GM12864 (cell line): ENCODE data around the gene COPS9.

Source experiments
- DNase-seq: peaks from one replicate; pipeline ENCODE4 v3.0.0-alpha.2; 2011; ENCODE audit warnings: low read depth
- H3K4me3 ChIP-seq: 2 replicates; pipeline ENCODE4 v1.5.1; 2011; ENCODE audit warnings: mild to moderate bottlenecking, low read depth, low read length, control low read depth
- CTCF ChIP-seq: IDR thresholded peaks from 2 replicates; pipeline ENCODE4 v1.5.1; 2011; ENCODE audit warnings: low read depth, mild to moderate bottlenecking, moderate library complexity, low read length, control low read depth, inconsistent platforms; ENCODE audit errors: missing control alignments

COPS9 gene

GRCh38 chr2:240170354-240170735, 34.2 kb upstream of the COPS9 start:
- no peak overlapping the region for H3K4me3 ChIP-seq
- no peak for TF ChIP-seq CTCF
- DNase-seq: no peak

GRCh38 chr2:240169486-240170353, 33.6 kb upstream of the COPS9 start:
- H3K4me3 ChIP-seq: no peak overlapping the region
- no peak for DNase-seq
- no peak for TF ChIP-seq CTCF

- no peak for DNase-seq
- TF ChIP-seq CTCF: no peak
- no peak overlapping the region for H3K4me3 ChIP-seq
Measured at GRCh38 chr2:240168546-240169361, 32.6 kb upstream of the COPS9 start.

GRCh38 chr2:240168041-240168440, 31.9 kb upstream of the COPS9 start:
- no peak for TF ChIP-seq CTCF
- no peak for DNase-seq
- H3K4me3 ChIP-seq: no peak overlapping the region

- H3K4me3 ChIP-seq: no peak overlapping the region
- no peak for TF ChIP-seq CTCF
- no peak for DNase-seq
Measured at GRCh38 chr2:240167588-240167880, 31.4 kb upstream of the COPS9 start.

- H3K4me3 ChIP-seq: no peak overlapping the region
- DNase-seq: no peak
- TF ChIP-seq CTCF: no peak
Measured at GRCh38 chr2:240166761-240167587, 30.9 kb upstream of the COPS9 start.
